HepG2 (cell line): ENCODE data around the gene DLX5. TPM values are rescaled to one million over a fixed set of nuclear protein-coding genes. Genes with fewer than 3 reads are reported as not detected.
"Not testable (repeated sequence)": the region's sequence is repeated elsewhere in the genome, so short reads cannot be mapped to it uniquely, and the experiment has no call there.

ENCODE experiments used
- ATAC-seq: fragments of 200-7000 bp; cut with Tn5 transposase; 3 replicates; pipeline ENCODE4 v1.9.1; 2020; ENCODE audit warnings: mild to moderate bottlenecking, moderate library complexity
- BruUV-seq: library from RNA; stranded (reverse); fragments of 400-500 nt; replicated peaks from 2 replicates; lab custom pipeline; 2021; lab: Mats Ljungman, UMichigan
- CTCF ChIA-PET: fragments of 300-600 bp; formaldehyde crosslinking; extraction: SDS; loops from one replicate; lab custom pipeline; 2021; ENCODE audit warnings: low total read pairs, inconsistent platforms, low intra/inter-chr PET ratio; lab: Yijun Ruan, JAX
- POLR2A ChIA-PET: fragments of 350-600 bp; sonication (Branson Sonifier 250); formaldehyde crosslinking; loops from one replicate; lab custom pipeline; 2020; ENCODE audit warnings: antibody characterized with exemption, inconsistent platforms; lab: Yijun Ruan, JAX
- DNase-seq: peaks from one replicate; pipeline ENCODE4 v3.0.0-alpha.2; 2015; ENCODE audit warnings: low spot score
- FAIRE-seq: peaks from 3 replicates; lab custom pipeline; 2011; peaks lifted over from hg19 to GRCh38; lab: Jason Lieb, UNC
- H2AFZ ChIP-seq: one replicate; pipeline ENCODE4 v1.6.1; 2011; ENCODE audit warnings: low read length, inconsistent platforms
- H3K27ac ChIP-seq: fragments of 300-600 bp; 3 replicates; pipeline ENCODE4 v1.8.0; 2011; ENCODE audit warnings: mixed run types, mild to moderate bottlenecking, mixed read lengths, low read length, inconsistent platforms; ENCODE audit not compliant: insufficient read depth; ENCODE audit errors: extremely low read length
- H3K27me3 ChIP-seq, 2 experiments: fragments of 200-600 bp in 1 of 2; 2 replicates in 1 of 2; 3 replicates in 1 of 2; pipeline versions ENCODE4 v1.6.0 to v1.8.0; 2011; ENCODE audit warnings: low read length in 2 of 2, mild to moderate bottlenecking in 2 of 2, moderate library complexity in 2 of 2, inconsistent platforms in 1 of 2; ENCODE audit not compliant: insufficient read depth in 2 of 2, control insufficient read depth in 1 of 2
- H3K36me3 ChIP-seq, 2 experiments: fragments of 200-600 bp in 1 of 2; replicated peaks in 1 of 2; 2 replicates in 1 of 2; 3 replicates in 1 of 2; pipeline versions ENCODE4 v1.5.1 to v1.8.0; 2011; ENCODE audit warnings: low read length in 2 of 2, inconsistent platforms in 1 of 2; ENCODE audit not compliant: insufficient read depth in 2 of 2, control insufficient read depth in 1 of 2
- H3K4me1 ChIP-seq: 2 replicates; pipeline ENCODE4 v1.5.1; 2012; ENCODE audit warnings: low read length, inconsistent platforms; ENCODE audit not compliant: insufficient read depth
- H3K4me2 ChIP-seq: 2 replicates; pipeline ENCODE4 v1.6.0; 2011; ENCODE audit warnings: low read depth, low read length, inconsistent platforms
- H3K4me3 ChIP-seq, 3 experiments: fragments of 200-600 bp in 1 of 3; sonication (generic), shearing (Covaris generic) in 1 of 3; replicated peaks in 1 of 3; 2 replicates each; pipeline ENCODE4 v1.5.1; 2011 to 2016; ENCODE audit warnings: low read length in 3 of 3, inconsistent platforms in 2 of 3, low read depth in 2 of 3, mild to moderate bottlenecking in 2 of 3, control low read depth in 1 of 3, mixed read lengths in 1 of 3; ENCODE audit not compliant: insufficient read depth in 1 of 3
- H3K79me2 ChIP-seq: one replicate; pipeline ENCODE4 v1.6.1; 2011; ENCODE audit warnings: low read length, inconsistent platforms; ENCODE audit not compliant: insufficient read depth
- H3K9ac ChIP-seq: 2 replicates; pipeline ENCODE4 v1.6.0; 2011; ENCODE audit warnings: mild to moderate bottlenecking, low read depth, low read length, inconsistent platforms; ENCODE audit not compliant: insufficient read depth
- H3K9me3 ChIP-seq: 2 replicates; pipeline ENCODE4 v1.5.1; 2012; ENCODE audit warnings: mild to moderate bottlenecking, low read length
- H4K20me1 ChIP-seq: 2 replicates; pipeline ENCODE4 v1.6.0; 2011; ENCODE audit warnings: inconsistent platforms, mild to moderate bottlenecking, low read length, moderate library complexity; ENCODE audit not compliant: insufficient read depth
- FOXA3 ChIP-seq: IDR thresholded peaks from 2 replicates; pipeline ENCODE4 v1.6.1; 2016; ENCODE audit warnings: missing genetic modification reagents, missing compliant biosample characterization
- HMG20A ChIP-seq: IDR thresholded peaks from 2 replicates; pipeline ENCODE4 v1.6.1; 2016; ENCODE audit warnings: borderline replicate concordance
- IRF1 ChIP-seq: sonication (generic); formaldehyde crosslinking; IDR thresholded peaks from 2 replicates; pipeline ENCODE4 v1.4.0; 2020; ENCODE audit warnings: low read depth, mild to moderate bottlenecking, missing genetic modification reagents
- NFE2L2 ChIP-seq: fragments of 150-350 bp; IDR thresholded peaks from 2 replicates; pipeline ENCODE4 v1.6.1; 2014; ENCODE audit warnings: low read length
- USF2 ChIP-seq, 2 experiments: sonication (generic) in 1 of 2; formaldehyde crosslinking in 1 of 2; IDR thresholded peaks; 2 replicates each; pipeline versions ENCODE4 v1.5.1 to v1.6.1; 2011 to 2020; ENCODE audit warnings: borderline replicate concordance in 1 of 2, low read depth in 1 of 2, low read length in 1 of 2, mild to moderate bottlenecking in 1 of 2, missing genetic modification reagents in 1 of 2, moderate library complexity in 1 of 2
- ZNF256 ChIP-seq: sonication (generic); formaldehyde crosslinking; conservative IDR thresholded peaks from 2 replicates; pipeline ENCODE4 v1.4.0; 2020; ENCODE audit warnings: missing genetic modification reagents
- ZNF580 ChIP-seq: IDR thresholded peaks from 2 replicates; pipeline ENCODE4 v1.6.1; 2016; ENCODE audit warnings: low read depth, borderline replicate concordance
- WGBS: methylation state at CpG from one replicate; pipeline ENCODE4 v1.1.6; 2017; ENCODE audit warnings: low lambda C conversion rate; 5-methylcytosine and 5-hydroxymethylcytosine counted together
- in situ Hi-C: cut with HindIII; loops from 2 replicates; pipeline ENCODE4 v1.10.0; 2017; ENCODE audit warnings: low pct_unique_long_range_greater_than_20kb; ENCODE audit not compliant: extremely low pct_ligation_motif_present
- intact Hi-C: fragments of 100-400 bp; cut with micrococcal nuclease; formaldehyde crosslinking; loops from one replicate; pipeline ENCODE4 v1.10.0; 2022; ENCODE audit not compliant: unreplicated experiment
- polyA plus RNA-seq, 8 experiments: library from polyadenylated mRNA; depleted of rRNA in 3 of 8; stranded (reverse) in 7 of 8; unstranded in 1 of 8; fragments of >200 nt; fragmentation: Illumina TruSeq in 4 of 8; extraction: Trizol in 4 of 8; gene quantifications; 2 replicates each; pipeline versions ENCODE4 v1.2.1 to v1.2.3, GENCODE V29; 2011 to 2016; ENCODE audit warnings: low read depth in 4 of 8, missing spikeins in 1 of 8, mixed read lengths in 1 of 8; ENCODE audit not compliant: insufficient read depth in 1 of 8
- total RNA-seq, 5 experiments: library from RNA; depleted of rRNA; stranded (reverse); fragments of >200 nt; fragmentation: Illumina TruSeq; extraction: Trizol; gene quantifications; 2 replicates each; pipeline ENCODE4 v1.2.3, GENCODE V29; 2016; ENCODE audit warnings: low read depth in 1 of 5

Gene DLX5
- total and polyA plus RNA-seq, 2 of the 13 experiments (the other 11 are each of a cell fraction or from before 2014, with no cell fraction given), result not detected

- H3K4me1 ChIP-seq, H3K27ac ChIP-seq, H3K36me3 ChIP-seq, H3K27me3 ChIP-seq, FAIRE-seq, H3K79me2 ChIP-seq, H3K9me3 ChIP-seq, H3K4me3 ChIP-seq, H2AFZ ChIP-seq, H3K4me2 ChIP-seq, POLR2A ChIA-PET, ATAC-seq, H4K20me1 ChIP-seq, intact Hi-C loops, BruUV-seq, H3K9ac ChIP-seq, CTCF ChIA-PET, DNase-seq: not testable (repeated sequence)
- in situ Hi-C loops, result loop anchor here (25.0 kb wide), 1 partner anchor 1122 kb away; no protein-coding TSS in a partner anchor
- WGBS, result 55% methylated on average over 4 of the region's 30 CpGs
Observed at GRCh38 chr7:97034213-97034852, 9.7 kb upstream of the DLX5 start.

GRCh38 chr7:97027427-97028234 lies 3.0 kb upstream of the DLX5 start:
- CTCF ChIA-PET, result interaction anchor here (1.3 to 2.7 kb wide), 4 partner anchors 250 to 952 kb away, joined by 6 to 15 read pairs (median 10); no protein-coding TSS in a partner anchor
- FAIRE-seq (peak; percentile 92), ATAC-seq (peak; percentile 86), DNase-seq (peak; percentile 70)
- peak overlapping the region; percentile 35; the same call in 1 of the 2 replicates for H3K9ac ChIP-seq
- H3K4me2 ChIP-seq, result peak overlapping the region; percentile 98
- no peaks in the 10 kb centered on the region for H3K36me3 ChIP-seq
- peak overlapping the region; percentile 53 to 77 (median 68) for H3K4me3 ChIP-seq
- H2AFZ ChIP-seq, result peak overlapping the region; percentile 81
- in situ Hi-C loops (loop anchor here (10.0 to 25.0 kb wide), 4 partner anchors 243 to 1115 kb away; no protein-coding TSS in a partner anchor), intact Hi-C loops (loop anchor here (1.0 to 10.0 kb wide), 6 partner anchors 249 to 1111 kb away; no protein-coding TSS in a partner anchor)
- POLR2A ChIA-PET, result interaction anchor here (1.3 to 1.4 kb wide), 2 partner anchors 11 to 22 kb away, joined by 9 to 16 read pairs; partner anchors contain the start of gene DLX6
- no peak overlapping the region for H3K27ac ChIP-seq
- no peaks in the 10 kb centered on the region for H3K9me3 ChIP-seq
- no peaks in the 10 kb centered on the region for H4K20me1 ChIP-seq
- no TSS peak for BruUV-seq
- WGBS, result 9% methylated on average over 20 of the region's 23 CpGs
- no peaks in the 10 kb centered on the region for H3K79me2 ChIP-seq
- peaks cover 0 to 42% of the 10 kb centered on the region in 2 experiments; a peak in 4 of 5 replicates for H3K27me3 ChIP-seq
- peaks cover 24% of the 10 kb centered on the region for H3K4me1 ChIP-seq
- TF ChIP-seq IRF1 (CRISPR knock-in tag) (no peak), NFE2L2 (no peak), ZNF580 (no peak), USF2 (IDR thresholded peaks at IDR 0.05; ENCODE audit: low read depth, low read length) (no peak), USF2 (CRISPR knock-in tag; IDR thresholded peaks at IDR 0.05; ENCODE audit: borderline replicate concordance) (no peak), FOXA3 (CRISPR knock-in tag) (0 out of 2 replicates have a peak, but pooled peaks have one; percentile 33), HMG20A (CRISPR knock-in tag) (no peak), ZNF256 (CRISPR knock-in tag) (0 out of 2 replicates have a peak, but pooled peaks have one; percentile 38)
